ENCODE results near the gene RTP2.

GRCh38 chr3:187735837-187736236 lies 33.5 kb upstream of the RTP2 start:
- TF ChIP-seq CTCF (conservative IDR thresholded peaks at IDR 0.05; ENCODE audit: low read depth, low read length) (no peak), EZH2phosphoT487 (IDR thresholded peaks at IDR 0.05; ENCODE audit: borderline replicate concordance, low read length) (no peak), EZH2 (IDR thresholded peaks at IDR 0.05; ENCODE audit: low read length, unreplicated experiment) (no peak)

Data from PC-3 (cell line).